HEK293 (cell line): ENCODE results near the gene ADAMTSL5.

ENCODE experiments used
- CTCF ChIA-PET: fragments of 350-600 bp; formaldehyde crosslinking; extraction: SDS; loops from one replicate; lab custom pipeline; 2021; ENCODE audit warnings: antibody characterized with exemption; lab: Yijun Ruan, JAX
- POLR2A ChIA-PET: fragments of 300-600 bp; formaldehyde crosslinking; extraction: SDS; loops from one replicate; lab custom pipeline; 2020; ENCODE audit warnings: antibody characterized with exemption, inconsistent platforms; lab: Yijun Ruan, JAX
- H3K27ac ChIP-seq: fragments of 200-500 bp; sonication (Bioruptor generic); 2 replicates; pipeline ENCODE4 v1.5.1; 2014; ENCODE audit warnings: low read depth, low read length, control low read depth, inconsistent platforms; ENCODE audit errors: extremely low read depth
- H3K36me3 ChIP-seq, 2 experiments: fragments of 200-500 bp in 1 of 2; sonication (Bioruptor generic) in 1 of 2; 1 replicate in 1 of 2; 2 replicates in 1 of 2; pipeline ENCODE4 v1.5.1; 2014 to 2017; ENCODE audit warnings: inconsistent platforms in 2 of 2, low read length in 2 of 2; ENCODE audit not compliant: control insufficient read depth in 2 of 2, insufficient read depth in 1 of 2
- H3K4me1 ChIP-seq: fragments of 200-500 bp; sonication (Bioruptor generic); 2 replicates; pipeline ENCODE4 v1.5.1; 2014; ENCODE audit warnings: mild to moderate bottlenecking, low read length, inconsistent platforms; ENCODE audit not compliant: control insufficient read depth, insufficient read depth
- H3K4me3 ChIP-seq: 2 replicates; pipeline ENCODE4 v1.5.1; 2011; ENCODE audit warnings: low read depth, mild to moderate bottlenecking, control low read depth, low read length, moderate library complexity
- H3K9me3 ChIP-seq: fragments of 200-500 bp; sonication (Bioruptor generic); 2 replicates; pipeline ENCODE4 v1.5.1; 2014; ENCODE audit warnings: low read depth, low read length, inconsistent platforms; ENCODE audit not compliant: control insufficient read depth, insufficient read depth
- BCL6B ChIP-seq: fragments of 450-650 bp; formaldehyde crosslinking; IDR thresholded peaks from 2 replicates; pipeline ENCODE4 v1.5.1; 2017; ENCODE audit warnings: missing biosample characterization, missing genetic modification characterization
- GLIS2 ChIP-seq: fragments of 450-650 bp; formaldehyde crosslinking; IDR thresholded peaks from 2 replicates; pipeline ENCODE4 v1.5.1; 2016; ENCODE audit warnings: missing biosample characterization, missing genetic modification characterization
- HOXC10 ChIP-seq: sonication (generic); formaldehyde crosslinking; IDR thresholded peaks from 2 replicates; pipeline ENCODE4 v1.8.1; 2023; ENCODE audit warnings: mild to moderate bottlenecking, missing genetic modification reagents
- KLF8 ChIP-seq: fragments of 450-650 bp; formaldehyde crosslinking; IDR thresholded peaks from 2 replicates; pipeline ENCODE4 v1.5.1; 2016; ENCODE audit warnings: missing biosample characterization, missing genetic modification characterization
- RBAK ChIP-seq: fragments of 450-650 bp; formaldehyde crosslinking; IDR thresholded peaks from 2 replicates; pipeline ENCODE4 v1.5.1; 2016; ENCODE audit warnings: missing biosample characterization, missing genetic modification characterization
- REPIN1 ChIP-seq: fragments of 450-650 bp; formaldehyde crosslinking; IDR thresholded peaks from 2 replicates; pipeline ENCODE4 v1.5.1; 2017; ENCODE audit warnings: missing biosample characterization, missing genetic modification characterization, low read depth
- SCRT2 ChIP-seq: fragments of 450-650 bp; formaldehyde crosslinking; IDR thresholded peaks from 2 replicates; pipeline ENCODE4 v1.5.1; 2016; ENCODE audit warnings: missing biosample characterization, missing genetic modification characterization
- SP7 ChIP-seq: fragments of 450-650 bp; formaldehyde crosslinking; IDR thresholded peaks from 2 replicates; pipeline ENCODE4 v1.5.1; 2016; ENCODE audit warnings: missing biosample characterization, missing genetic modification characterization
- YY2 ChIP-seq: fragments of 450-650 bp; formaldehyde crosslinking; IDR thresholded peaks from 2 replicates; pipeline ENCODE4 v1.5.1; 2016; ENCODE audit warnings: missing biosample characterization, missing genetic modification characterization
- ZBTB49 ChIP-seq: fragments of 450-650 bp; formaldehyde crosslinking; IDR thresholded peaks from 2 replicates; pipeline ENCODE4 v1.5.1; 2016; ENCODE audit warnings: missing biosample characterization, missing genetic modification characterization, low read depth
- ZNF121 ChIP-seq: fragments of 450-650 bp; formaldehyde crosslinking; IDR thresholded peaks from 2 replicates; pipeline ENCODE4 v1.5.1; 2016; ENCODE audit warnings: missing biosample characterization, missing genetic modification characterization
- ZNF16 ChIP-seq: fragments of 450-650 bp; formaldehyde crosslinking; IDR thresholded peaks from 2 replicates; pipeline ENCODE4 v1.5.1; 2016; ENCODE audit warnings: low read depth, missing biosample characterization, missing genetic modification characterization
- ZNF280D ChIP-seq: fragments of 450-650 bp; formaldehyde crosslinking; IDR thresholded peaks from 2 replicates; pipeline ENCODE4 v1.5.1; 2016; ENCODE audit warnings: missing biosample characterization, missing genetic modification characterization
- ZNF350 ChIP-seq: fragments of 450-650 bp; formaldehyde crosslinking; IDR thresholded peaks from 2 replicates; pipeline ENCODE4 v1.5.0; 2017; ENCODE audit warnings: missing biosample characterization, mild to moderate bottlenecking, missing genetic modification characterization
- ZNF37A ChIP-seq: fragments of 450-650 bp; IDR thresholded peaks from 2 replicates; pipeline ENCODE4 v1.5.1; 2018; ENCODE audit warnings: missing biosample characterization, missing genetic modification characterization
- ZNF394 ChIP-seq: fragments of 450-650 bp; formaldehyde crosslinking; IDR thresholded peaks from 2 replicates; pipeline ENCODE4 v1.5.1; 2016; ENCODE audit warnings: missing biosample characterization, missing genetic modification characterization, mild to moderate bottlenecking, moderate library complexity, borderline replicate concordance
- ZNF580 ChIP-seq: fragments of 450-650 bp; formaldehyde crosslinking; IDR thresholded peaks from 2 replicates; pipeline ENCODE4 v1.5.1; 2016; ENCODE audit warnings: missing biosample characterization, missing genetic modification characterization
- ZNF623 ChIP-seq: fragments of 450-650 bp; formaldehyde crosslinking; IDR thresholded peaks from 2 replicates; pipeline ENCODE4 v1.5.1; 2016; ENCODE audit warnings: missing biosample characterization, missing genetic modification characterization
- ZNF629 ChIP-seq: fragments of 450-650 bp; formaldehyde crosslinking; IDR thresholded peaks from 2 replicates; pipeline ENCODE4 v1.5.1; 2017; ENCODE audit warnings: missing biosample characterization, missing genetic modification characterization
- ZNF692 ChIP-seq: fragments of 450-650 bp; formaldehyde crosslinking; IDR thresholded peaks from 2 replicates; pipeline ENCODE4 v1.5.1; 2016; ENCODE audit warnings: missing biosample characterization, missing genetic modification characterization

The ADAMTSL5 gene

GRCh38 chr19:1555487-1556389 is 42.9 kb upstream of the ADAMTSL5 start:
- CTCF ChIA-PET, result no interaction called here
- Histone ChIP-seq H3K4me1 (no peaks in the 10 kb centered on the region), H3K4me3 (no peak overlapping the region), H3K27ac (no peak overlapping the region), H3K36me3 (peaks cover 0 to 9% of the 10 kb centered on the region in 2 experiments; a peak in 1 of 3 replicates), H3K9me3 (no peaks in the 10 kb centered on the region)
- POLR2A ChIA-PET, result no interaction called here
- TF ChIP-seq ZNF37A (tag by site-specific recombination), result no peak
- no peak for TF ChIP-seq ZNF280D (tag by site-specific recombination)
- TF ChIP-seq REPIN1 (tag by site-specific recombination), result no peak
- TF ChIP-seq ZNF16 (tag by site-specific recombination), result no peak
- TF ChIP-seq SCRT2, result no peak
- no peak for TF ChIP-seq SP7 (tag by site-specific recombination)
- TF ChIP-seq ZNF692 (tag by site-specific recombination), result no peak
- TF ChIP-seq GLIS2, result no peak
- no peak for TF ChIP-seq YY2 (tag by site-specific recombination)
- no peak for TF ChIP-seq ZNF121 (tag by site-specific recombination)
- TF ChIP-seq ZNF350 (tag by site-specific recombination), result no peak
- TF ChIP-seq ZNF629 (tag by site-specific recombination), result no peak
- TF ChIP-seq ZNF580, result no peak
- TF ChIP-seq BCL6B, result no peak
- TF ChIP-seq HOXC10, result no peak
- TF ChIP-seq KLF8 (tag by site-specific recombination), result no peak
- no peak for TF ChIP-seq RBAK (tag by site-specific recombination)

- H3K36me3 ChIP-seq, result peaks cover 0 to 9% of the 10 kb centered on the region in 2 experiments; a peak in 1 of 3 replicates
- no peak overlapping the region for H3K27ac ChIP-seq
- no peak for TF ChIP-seq GLIS2
- TF ChIP-seq ZNF623 (tag by site-specific recombination), result no peak
- TF ChIP-seq ZBTB49 (tag by site-specific recombination), result no peak
- no peak for TF ChIP-seq ZNF394 (tag by site-specific recombination)
- no peak for TF ChIP-seq RBAK (tag by site-specific recombination)
- H3K4me1 ChIP-seq, result no peaks in the 10 kb centered on the region
- H3K9me3 ChIP-seq, result no peaks in the 10 kb centered on the region
- ChIA-PET POLR2A (no interaction called here), CTCF (no interaction called here)
- no peak overlapping the region for H3K4me3 ChIP-seq
Observed at GRCh38 chr19:1554968-1555367, 42.1 kb upstream of the ADAMTSL5 start.
